Transverse colon (tissue), 4 donors: ENCODE results near the gene RAPGEF5. TPM values are rescaled to one million over a fixed set of nuclear protein-coding genes. Genes with fewer than 3 reads are reported as not detected.
A peak's percentile ranks its signal among the peaks of the same experiment; 100 is the strongest.

Experiments used
- DNase-seq: peaks from one replicate; pipeline ENCODE4 v3.0.0-alpha.2; 2019
- H3K27ac ChIP-seq, 4 donors: fragments of 200-600 bp; sonication (generic); 2 replicates each; pipeline ENCODE4 v1.5.1; 2016 to 2018; ENCODE audit warnings: inconsistent platforms in 4 of 4
- H3K27me3 ChIP-seq: fragments of 200-600 bp; sonication (generic); 2 replicates; pipeline ENCODE4 v1.5.1; 2017; ENCODE audit warnings: inconsistent platforms
- H3K36me3 ChIP-seq, 4 donors: fragments of 200-600 bp; sonication (generic); 2 replicates each; pipeline ENCODE4 v1.5.1; 2017 to 2019; ENCODE audit warnings: inconsistent platforms in 4 of 4
- H3K4me1 ChIP-seq, 4 donors: fragments of 200-600 bp; sonication (generic); 2 replicates each; pipeline ENCODE4 v1.5.1; 2017 to 2020; ENCODE audit warnings: inconsistent platforms in 4 of 4
- H3K4me3 ChIP-seq, 4 donors: fragments of 200-600 bp; sonication (generic); 1 replicate in 1 of 4; 2 replicates in 3 of 4; pipeline versions ENCODE4 v1.5.1 to v1.6.1; 2017 to 2019; ENCODE audit warnings: inconsistent platforms in 4 of 4
- H3K9me3 ChIP-seq, 2 donors: fragments of 200-600 bp; sonication (generic); 2 replicates each; pipeline ENCODE4 v1.5.1; 2017 to 2019; ENCODE audit warnings: inconsistent platforms in 2 of 2
- CTCF ChIP-seq, 5 experiments: fragments of 200-600 bp in 3 of 5; fragments of 450-650 bp in 2 of 5; sonication (generic) in 3 of 5; IDR thresholded peaks; 1 replicate in 2 of 5; 2 replicates in 3 of 5; pipeline ENCODE4 v1.5.1; 2016 to 2017; ENCODE audit warnings: antibody characterized with exemption in 5 of 5, inconsistent platforms in 3 of 5, mild to moderate bottlenecking in 2 of 5, moderate library complexity in 1 of 5
- EP300 ChIP-seq: sonication (generic); formaldehyde crosslinking; IDR thresholded peaks from one replicate; pipeline ENCODE4 v1.6.1; 2017; ENCODE audit warnings: antibody characterized with exemption, low read depth
- POLR2A ChIP-seq: fragments of 450-650 bp; IDR thresholded peaks from one replicate; pipeline ENCODE4 v1.6.1; 2016; ENCODE audit warnings: antibody characterized with exemption, mild to moderate bottlenecking, moderate library complexity
- POLR2AphosphoS5 ChIP-seq, 3 donors: sonication (generic); formaldehyde crosslinking; IDR thresholded peaks; one replicate each; pipeline ENCODE4 v1.6.1; 2016; ENCODE audit warnings: antibody characterized with exemption in 3 of 3
- WGBS, 2 donors: methylation state at CpG; one replicate each; pipeline ENCODE4 v1.1.5; 2018; ENCODE audit warnings: low coverage in 1 of 2; 5-methylcytosine and 5-hydroxymethylcytosine counted together
- in situ Hi-C, 4 donors: fragments of 200-750 bp; cut with MboI; loops; one replicate each; pipeline versions ENCODE4 v1.15.0 to v1.15.1; 2017; ENCODE audit warnings: low sequenced_read_pairs in 3 of 4, low pct_ligation_motif_present in 1 of 4, low pct_unique_long_range_greater_than_20kb in 1 of 4
- intact Hi-C: fragments of 100-400 bp; cut with DNase I; formaldehyde crosslinking; loops from one replicate; pipeline ENCODE4 v1.15.1; 2023; ENCODE audit warnings: low total_unique reads
- total RNA-seq, 4 donors: library from RNA; depleted of rRNA; stranded (reverse); fragments of >200 nt; gene quantifications; one replicate each; pipeline ENCODE4 v1.1.0, GENCODE V29; 2016

RAPGEF5 gene
- total RNA-seq, 4 donors from 2014 or later, result 82.3 to 112 (median 100) TPM

GRCh38 chr7:22363756-22364422, 6.9 kb upstream of the RAPGEF5 start:
- no peaks in the 10 kb centered on the region for H3K27me3 ChIP-seq
- 67 to 82% methylated on average over 4 of the region's 4 CpGs for WGBS, 2 donors
- TF ChIP-seq POLR2AphosphoS5 (IDR thresholded peaks at IDR 0.05) (no peak), POLR2A (no peak), EP300 (no peak), CTCF (IDR thresholded peaks at IDR 0.05) (no peak)
- intact Hi-C loops, result no loop called here
- no peak overlapping the region for H3K27ac ChIP-seq
- DNase-seq, result no peak
- in situ Hi-C loops, result no loop called here
- H3K9me3 ChIP-seq, result no peaks in the 10 kb centered on the region
- H3K4me3 ChIP-seq, result no peak overlapping the region
- H3K4me1 ChIP-seq, result peaks cover 0 to 15% (median 0%) of the 10 kb centered on the region in 4 donors
- H3K36me3 ChIP-seq, result no peaks in the 10 kb centered on the region

GRCh38 chr7:22361795-22362194, 4.8 kb upstream of the RAPGEF5 start:
- intact Hi-C loops, result no loop called here

GRCh38 chr7:22361320-22361719, 4.4 kb upstream of the RAPGEF5 start:
- Histone ChIP-seq H3K27ac (peak overlapping the region in 2 of 4 donors; percentile 34), H3K4me3 (no peak overlapping the region), H3K9me3 (no peaks in the 10 kb centered on the region), H3K4me1 (peaks cover 0 to 30% (median 8%) of the 10 kb centered on the region in 4 donors), H3K27me3 (peaks cover 3% of the 10 kb centered on the region), H3K36me3 (no peaks in the 10 kb centered on the region)
- intact Hi-C loops, result no loop called here
- no peak for TF ChIP-seq CTCF (IDR thresholded peaks at IDR 0.05)
- no peak for TF ChIP-seq EP300
- TF ChIP-seq POLR2A, result no peak
- TF ChIP-seq POLR2AphosphoS5 (IDR thresholded peaks at IDR 0.05), result no peak
- WGBS, 2 donors, result 78 to 95% methylated on average over 3 to 6 of the region's 6 CpGs
- in situ Hi-C loops, result no loop called here
- DNase-seq, result no peak

More at GRCh38 chr7:22361795-22362194, 4.8 kb upstream of the RAPGEF5 start:
- Histone ChIP-seq H3K4me1 (peaks cover 0 to 30% (median 8%) of the 10 kb centered on the region in 4 donors), H3K27me3 (no peaks in the 10 kb centered on the region), H3K4me3 (no peak overlapping the region), H3K9me3 (no peaks in the 10 kb centered on the region), H3K36me3 (no peaks in the 10 kb centered on the region), H3K27ac (peak overlapping the region in 2 of 4 donors; percentile 34)
- peak; percentile 63 for DNase-seq
- in situ Hi-C loops, result no loop called here
- TF ChIP-seq POLR2AphosphoS5 (IDR thresholded peaks at IDR 0.05), result peak in 1 of 3 donors; percentile 17
- no peak for TF ChIP-seq EP300
- WGBS, 2 donors, result 50 to 59% methylated on average over 2 of the region's 2 CpGs

- intact Hi-C loops (no loop called here), in situ Hi-C loops (no loop called here)
- Histone ChIP-seq H3K4me3 (no peak overlapping the region), H3K9me3 (no peaks in the 10 kb centered on the region), H3K27ac (no peak overlapping the region), H3K36me3 (no peaks in the 10 kb centered on the region), H3K27me3 (peaks cover 22% of the 10 kb centered on the region), H3K4me1 (peaks cover 0 to 43% (median 12%) of the 10 kb centered on the region in 4 donors)
- WGBS, 2 donors, result 75 to 86% methylated on average over 2 to 8 of the region's 8 CpGs
- DNase-seq, result no peak
- no peak for TF ChIP-seq POLR2AphosphoS5 (IDR thresholded peaks at IDR 0.05)
- TF ChIP-seq EP300, result no peak
- TF ChIP-seq POLR2A, result no peak
- no peak for TF ChIP-seq CTCF (IDR thresholded peaks at IDR 0.05)
These were observed 2.1 kb upstream of the RAPGEF5 start for GRCh38 chr7:22358820-22359697.
